Measurements from ENCODE around the gene KCNMA1. TPM values are rescaled to one million over a fixed set of nuclear protein-coding genes. Genes with fewer than 3 reads are reported as not detected.

The KCNMA1 gene
- total RNA-seq, 1 donor from 2014 or later = 30.1 TPM

DNA sequence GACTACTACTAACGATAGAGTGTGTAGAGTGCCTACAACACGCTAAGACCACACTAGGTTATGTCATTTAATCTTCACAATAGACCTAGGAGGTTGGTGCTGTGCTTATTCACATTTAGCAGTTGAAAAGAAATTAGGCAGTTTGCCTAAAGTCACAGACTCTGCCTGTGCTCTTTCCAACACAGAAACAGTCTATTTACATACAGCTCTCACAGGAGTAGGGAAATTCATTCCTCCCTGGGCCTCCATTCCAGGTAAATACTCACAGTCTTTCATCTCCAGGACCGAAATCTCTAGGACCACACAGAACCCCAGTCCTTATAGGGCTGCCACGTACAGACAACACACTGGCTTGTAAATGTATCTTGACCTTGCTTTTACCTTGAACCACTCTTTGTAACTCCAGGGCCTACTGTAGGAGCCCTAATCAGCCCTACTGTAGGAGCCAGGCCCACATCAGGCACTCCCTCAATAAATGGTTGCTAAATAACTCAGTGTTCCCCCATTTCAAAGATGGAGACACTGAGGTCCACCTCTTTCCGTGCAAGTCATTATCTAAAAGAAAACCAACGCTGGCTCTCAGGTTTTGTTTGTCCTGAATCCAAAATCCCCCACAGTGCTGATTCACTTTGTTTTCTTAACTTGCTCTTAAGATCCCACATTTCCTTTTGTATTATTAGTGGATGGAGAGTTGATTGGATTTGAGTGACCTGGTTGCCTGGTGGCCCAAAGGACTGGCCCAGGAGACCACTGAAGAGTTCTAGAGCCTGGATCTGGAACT, 146.9 kb downstream of the KCNMA1 start:
- no peak overlapping the region for H3K27ac Mint-ChIP-seq

DNA sequence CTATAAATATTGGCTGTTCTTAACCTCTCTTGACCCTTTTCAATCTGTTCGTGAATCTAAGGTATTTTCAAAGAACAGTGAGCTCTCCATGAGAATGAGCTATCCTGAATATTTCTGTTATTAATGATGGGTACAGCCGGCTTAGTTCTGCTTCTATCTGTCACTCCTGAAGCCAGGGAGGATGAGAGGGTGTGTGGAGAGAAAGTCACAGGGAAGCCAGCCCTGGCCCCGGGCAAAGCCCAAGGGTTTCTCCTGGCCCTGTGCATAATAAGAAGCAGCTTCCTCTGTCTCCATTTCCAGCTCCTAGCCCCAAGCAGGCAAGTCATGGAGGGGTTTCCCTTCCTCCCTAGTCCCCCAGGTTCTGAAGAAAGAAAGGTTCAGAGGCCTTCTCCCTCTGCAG, 151.1 kb downstream of the KCNMA1 start:
- H3K4me3 Mint-ChIP-seq = no peak overlapping the region
- no peaks in the 10 kb centered on the region for H3K9me3 Mint-ChIP-seq
- no peak overlapping the region for H3K27ac Mint-ChIP-seq

More for the DNA sequence above, 146.9 kb downstream of the KCNMA1 start:
- Mint-ChIP-seq H3K4me3 (no peak overlapping the region), H3K4me1 (ENCODE audit: unreplicated experiment) (peaks cover 15% of the 10 kb centered on the region), H3K36me3 (no peaks in the 10 kb centered on the region), H3K27me3 (no peaks in the 10 kb centered on the region), H3K9me3 (no peaks in the 10 kb centered on the region)
- TF ChIP-seq, protein P1, sequence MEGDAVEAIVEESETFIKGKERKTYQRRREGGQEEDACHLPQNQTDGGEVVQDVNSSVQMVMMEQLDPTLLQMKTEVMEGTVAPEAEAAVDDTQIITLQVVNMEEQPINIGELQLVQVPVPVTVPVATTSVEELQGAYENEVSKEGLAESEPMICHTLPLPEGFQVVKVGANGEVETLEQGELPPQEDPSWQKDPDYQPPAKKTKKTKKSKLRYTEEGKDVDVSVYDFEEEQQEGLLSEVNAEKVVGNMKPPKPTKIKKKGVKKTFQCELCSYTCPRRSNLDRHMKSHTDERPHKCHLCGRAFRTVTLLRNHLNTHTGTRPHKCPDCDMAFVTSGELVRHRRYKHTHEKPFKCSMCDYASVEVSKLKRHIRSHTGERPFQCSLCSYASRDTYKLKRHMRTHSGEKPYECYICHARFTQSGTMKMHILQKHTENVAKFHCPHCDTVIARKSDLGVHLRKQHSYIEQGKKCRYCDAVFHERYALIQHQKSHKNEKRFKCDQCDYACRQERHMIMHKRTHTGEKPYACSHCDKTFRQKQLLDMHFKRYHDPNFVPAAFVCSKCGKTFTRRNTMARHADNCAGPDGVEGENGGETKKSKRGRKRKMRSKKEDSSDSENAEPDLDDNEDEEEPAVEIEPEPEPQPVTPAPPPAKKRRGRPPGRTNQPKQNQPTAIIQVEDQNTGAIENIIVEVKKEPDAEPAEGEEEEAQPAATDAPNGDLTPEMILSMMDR (conservative IDR thresholded peaks at IDR 0.05) = no peak
- DNase-seq (ENCODE audit: extremely low spot score, unreplicated experiment) = no peak

DNA sequence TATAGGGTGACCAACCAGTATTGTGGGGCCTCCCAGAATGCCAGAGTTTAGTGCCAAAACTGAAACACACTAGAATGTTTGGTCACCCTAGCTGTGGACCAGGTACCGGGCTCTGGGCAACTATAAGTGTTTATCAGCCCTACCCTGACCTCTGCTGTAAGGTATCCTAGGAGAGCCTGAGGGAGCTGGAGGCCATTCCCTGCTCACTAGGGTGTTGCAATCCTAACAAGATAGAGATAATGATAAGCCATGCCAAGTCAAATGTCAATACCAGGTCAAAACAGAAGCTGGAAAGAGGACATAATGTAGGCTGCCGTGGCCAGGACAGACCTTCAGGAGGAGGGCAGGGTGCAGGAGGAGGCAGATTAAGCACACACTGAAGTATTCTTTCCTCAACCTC, 151.8 kb downstream of the KCNMA1 start:
- Mint-ChIP-seq H3K4me3 (no peak overlapping the region), H3K9me3 (no peaks in the 10 kb centered on the region), H3K27ac (no peak overlapping the region), H3K4me1 (ENCODE audit: unreplicated experiment) (peaks cover 13% of the 10 kb centered on the region), H3K36me3 (no peaks in the 10 kb centered on the region), H3K27me3 (no peaks in the 10 kb centered on the region)
- TF ChIP-seq, protein P1 (conservative IDR thresholded peaks at IDR 0.05) = no peak
- DNase-seq (ENCODE audit: extremely low spot score, unreplicated experiment) = no peak

More for the DNA sequence above, 151.1 kb downstream of the KCNMA1 start:
- H3K27me3 Mint-ChIP-seq = no peaks in the 10 kb centered on the region
- no peak for DNase-seq (ENCODE audit: extremely low spot score, unreplicated experiment)
- TF ChIP-seq, protein P1 (conservative IDR thresholded peaks at IDR 0.05) = no peak
- H3K36me3 Mint-ChIP-seq = no peaks in the 10 kb centered on the region
- H3K4me1 Mint-ChIP-seq (ENCODE audit: unreplicated experiment) = peaks cover 13% of the 10 kb centered on the region

DNA sequence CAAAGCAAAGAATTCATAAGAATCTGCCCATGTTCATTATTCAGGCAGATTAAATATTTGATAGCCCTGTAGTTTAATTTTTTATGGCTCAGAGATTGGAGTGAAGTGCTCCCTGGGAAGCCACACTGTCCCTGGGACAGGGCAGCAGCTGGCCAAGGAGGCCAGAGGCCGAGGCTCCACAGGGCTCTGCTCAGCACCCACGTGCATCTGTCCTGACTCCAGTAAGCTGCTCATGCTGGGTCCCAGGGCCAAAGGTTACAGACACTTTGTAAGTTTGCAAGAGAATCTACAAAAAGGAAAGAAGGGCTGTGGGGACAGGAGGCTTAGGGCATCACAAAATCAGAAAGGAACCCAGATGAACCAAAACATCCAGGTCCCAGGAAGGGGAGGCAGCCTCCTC, 155.5 kb downstream of the KCNMA1 start:
- TF ChIP-seq, protein P1 (conservative IDR thresholded peaks at IDR 0.05) = no peak
- H3K27me3 Mint-ChIP-seq = peaks cover 3% of the 10 kb centered on the region
- H3K4me3 Mint-ChIP-seq = no peak overlapping the region
- no peaks in the 10 kb centered on the region for H3K9me3 Mint-ChIP-seq
- peaks cover 37% of the 10 kb centered on the region for H3K4me1 Mint-ChIP-seq (ENCODE audit: unreplicated experiment)
- DNase-seq (ENCODE audit: extremely low spot score, unreplicated experiment) = no peak
- H3K27ac Mint-ChIP-seq = no peak overlapping the region
- H3K36me3 Mint-ChIP-seq = no peaks in the 10 kb centered on the region

- H3K4me3 Mint-ChIP-seq = no peak overlapping the region
- TF ChIP-seq, protein P1 (conservative IDR thresholded peaks at IDR 0.05) = no peak
These were observed 158.0 kb downstream of the KCNMA1 start for GRCh38 chr10:77479586-77479985.

More at GRCh38 chr10:77479586-77479985, 158.0 kb downstream of the KCNMA1 start:
- Mint-ChIP-seq H3K4me1 (ENCODE audit: unreplicated experiment) (peaks cover 29% of the 10 kb centered on the region), H3K36me3 (no peaks in the 10 kb centered on the region), H3K27me3 (peaks cover 3% of the 10 kb centered on the region), H3K27ac (peak overlapping the region; percentile 16), H3K9me3 (no peaks in the 10 kb centered on the region)
- DNase-seq (ENCODE audit: extremely low spot score, unreplicated experiment) = no peak
